ENCODE results near the gene ECSCR. TPM values are rescaled to one million over a fixed set of nuclear protein-coding genes. Genes with fewer than 3 reads are reported as not detected.

The ECSCR gene
- total and polyA plus RNA-seq, 2 of the 8 experiments (the other 6 are each of a cell fraction or from before 2014, with no cell fraction given) = 2.7 to 7.2 TPM

- no peak overlapping the region for H3K4me3 ChIP-seq (ENCODE audit: extremely low read depth in 1 of 4, insufficient read depth in 2 of 4, low read depth in 3 of 4, low read length in 4 of 4)
- H3K14ac ChIP-seq (ENCODE audit: insufficient read length) = no peak overlapping the region
- no peak overlapping the region for H2BK5ac ChIP-seq (ENCODE audit: low read depth, low read length)
- no peak overlapping the region for H2BK20ac ChIP-seq (ENCODE audit: low read length)
- H2AFZ ChIP-seq (ENCODE audit: low read length) = no peak overlapping the region
- H3K27me3 ChIP-seq (replicated peaks in 1 of 4; ENCODE audit: control insufficient read depth in 3 of 4, extremely low read depth in 1 of 4, insufficient read depth in 3 of 4, low read length in 3 of 4) = 0 out of 7 replicates have a peak, but pooled peaks cover 0 to 4% (median 0%) of the 10 kb centered on the region in 4 experiments
- no peak overlapping the region for H3K56ac ChIP-seq (replicated peaks; ENCODE audit: insufficient read length, low read depth, low read length)
- no peak overlapping the region for H3K4me2 ChIP-seq (ENCODE audit: insufficient read depth in 1 of 2, low read depth in 2 of 2, low read length in 2 of 2)
- no peaks in the 10 kb centered on the region for H3K79me1 ChIP-seq (ENCODE audit: low read depth, low read length)
- H2BK15ac ChIP-seq (ENCODE audit: low read length) = no peak overlapping the region
- no peak overlapping the region for H4K8ac ChIP-seq (ENCODE audit: extremely low read depth, insufficient read depth, low read length)
- no peaks in the 10 kb centered on the region for H3K23me2 ChIP-seq (ENCODE audit: low read depth, low read length)
- peaks cover 0 to 11% (median 3%) of the 10 kb centered on the region in 4 experiments; a peak in 4 of 8 replicates for H3K36me3 ChIP-seq (ENCODE audit: control insufficient read depth in 2 of 4, insufficient read depth in 4 of 4, low read length in 3 of 4)
- H4K20me1 ChIP-seq (replicated peaks in 1 of 2; ENCODE audit: control insufficient read depth in 1 of 2, insufficient read depth in 2 of 2, low read length in 2 of 2) = no peaks in the 10 kb centered on the region
- H3K4ac ChIP-seq (replicated peaks; ENCODE audit: insufficient read length, low read depth, low read length) = no peak overlapping the region
- H3K27ac ChIP-seq (ENCODE audit: low read depth, low read length) = no peak overlapping the region
- DNase-seq (ENCODE audit: low read depth in 1 of 2, low spot score in 2 of 2) = no peak
- no peak for FAIRE-seq
- H2AK5ac ChIP-seq (ENCODE audit: low read depth, low read length) = no peak overlapping the region
- no peak overlapping the region for H2BK12ac ChIP-seq (ENCODE audit: low read depth, low read length)
- no peaks in the 10 kb centered on the region for H3K79me2 ChIP-seq (ENCODE audit: control insufficient read depth in 1 of 2, insufficient read depth in 2 of 2, low read length in 2 of 2)
- no peak overlapping the region for H4K91ac ChIP-seq (replicated peaks; ENCODE audit: insufficient read length, low read length)
- 76% methylated on average over 6 of the region's 6 CpGs; no CpG with 5 or more reads in 1 of the 2 experiments for WGBS, 2 experiments (ENCODE audit: extremely low coverage in 1 of 2, insufficient coverage in 1 of 2, insufficient read length in 1 of 2, insufficient replicate concordance in 2 of 2, low coverage in 1 of 2, low lambda C conversion rate in 2 of 2, missing lambda C conversion rate in 1 of 2)
- no peak overlapping the region for H4K5ac ChIP-seq (ENCODE audit: insufficient read length, low read depth, low read length)
- no peak overlapping the region for H3K18ac ChIP-seq (ENCODE audit: extremely low read depth, low read length)
- ChIA-PET CTCF (ENCODE audit: partially characterized antibody) (interaction anchor here (0.6 to 8.2 kb wide), 8 partner anchors 8 to 141 kb away, joined by 3 to 69 read pairs (median 4); no protein-coding TSS in a partner anchor), POLR2A (ENCODE audit: partially characterized antibody) (interaction anchor here (0.8 to 1.5 kb wide), 10 partner anchors 9 to 151 kb away, joined by 3 to 6 read pairs (median 4); partner anchors contain the start of genes DNAJC18, ECSCR, PROB1 and UBE2D2)
- no peaks in the 10 kb centered on the region for H3K4me1 ChIP-seq (replicated peaks in 1 of 4; ENCODE audit: control insufficient read depth in 3 of 4, insufficient read depth in 4 of 4, low read length in 3 of 4)
- H2BK120ac ChIP-seq (replicated peaks; ENCODE audit: low read depth, low read length) = no peak overlapping the region
- no peak overlapping the region for H3K23ac ChIP-seq (ENCODE audit: insufficient read length)
- H3K9me3 ChIP-seq (ENCODE audit: insufficient read depth in 2 of 2, low read depth in 1 of 2, low read length in 1 of 2) = no peaks in the 10 kb centered on the region
- no peak overlapping the region for H3K9ac ChIP-seq (replicated peaks in 1 of 4; ENCODE audit: extremely low read depth in 1 of 4, low read depth in 3 of 4, low read length in 3 of 4)
- TF ChIP-seq SP2 (IDR thresholded peaks at IDR 0.05; ENCODE audit: low read length) (no peak), KDM5A (IDR thresholded peaks at IDR 0.05; ENCODE audit: low read length) (no peak), ASH2L (IDR thresholded peaks at IDR 0.05; ENCODE audit: low read length) (no peak), EZH2 (IDR thresholded peaks at IDR 0.05; ENCODE audit: low read depth, low read length, severe bottlenecking) (no peak), YY1 (IDR thresholded peaks at IDR 0.05; ENCODE audit: low read depth, low read length) (no peak), EGR1 (IDR thresholded peaks at IDR 0.05; ENCODE audit: borderline replicate concordance, low read depth, low read length) (no peak), MAFK (IDR thresholded peaks at IDR 0.05; ENCODE audit: low read depth, low read length) (no peak), BACH1 (IDR thresholded peaks at IDR 0.05; ENCODE audit: low read length) (no peak), TBP (IDR thresholded peaks at IDR 0.05; ENCODE audit: low read depth, low read length) (no peak), CEBPB (IDR thresholded peaks at IDR 0.05; ENCODE audit: low read depth, low read length) (no peak), POU5F1 (IDR thresholded peaks at IDR 0.05; ENCODE audit: low read depth, low read length) (no peak)
These were observed 52.2 kb downstream of the ECSCR start for GRCh38 chr5:139410121-139410992.
